ENCODE measurements around the gene DOCK3.
"Not testable (repeated sequence)": the region's sequence is repeated elsewhere in the genome, so short reads cannot be mapped to it uniquely, and the experiment has no call there.

Gene DOCK3

DNA sequence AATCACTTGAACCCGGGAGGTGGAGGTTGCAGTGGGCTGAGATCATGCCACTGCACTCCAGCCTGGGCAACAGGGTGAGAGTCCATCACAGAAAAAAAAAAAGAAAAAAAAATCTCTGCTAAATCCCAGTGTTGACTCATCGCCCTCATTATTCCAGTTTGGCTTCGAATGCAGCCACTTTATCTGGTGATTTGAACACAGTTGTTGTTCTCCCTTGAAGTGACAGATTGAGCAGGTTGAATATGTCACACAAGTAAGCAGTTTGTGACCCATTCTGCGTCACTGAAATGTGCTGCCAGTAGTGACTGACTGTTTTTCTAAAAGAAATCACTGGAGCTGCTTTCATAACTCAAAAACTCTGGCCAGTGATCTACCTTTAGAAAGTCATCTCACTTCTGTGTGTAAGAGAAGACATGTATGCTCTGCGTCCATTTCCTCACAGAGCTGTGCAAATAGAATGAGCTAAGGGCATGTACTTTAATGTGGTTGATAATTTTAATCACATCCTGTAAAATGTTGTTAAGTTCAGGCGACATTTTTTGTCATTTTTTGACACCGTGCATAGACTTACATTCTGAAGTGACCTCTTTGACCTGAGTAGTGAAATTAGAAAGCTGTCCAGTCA, 12.5 kb downstream of the DOCK3 start:
- DNase-seq: no peak

DNA sequence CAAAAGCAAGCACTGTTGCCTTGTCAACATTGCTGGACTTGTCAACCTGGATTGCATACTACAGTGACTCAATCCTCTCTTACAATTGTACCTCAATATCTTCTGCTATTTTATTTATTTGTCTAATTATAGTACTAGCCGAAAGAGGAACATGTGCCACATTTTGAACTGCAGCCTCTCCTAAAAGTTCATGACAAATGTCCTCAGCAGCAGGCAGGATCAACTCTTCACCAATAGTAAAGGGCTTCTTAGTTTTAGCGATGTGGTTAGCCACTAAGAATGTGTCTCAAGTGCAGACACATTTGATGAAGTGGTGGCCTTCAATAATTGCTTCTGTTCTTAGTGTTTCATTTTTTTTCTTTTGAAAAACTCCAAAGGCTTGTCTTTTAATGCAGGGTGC, 13.2 kb downstream of the DOCK3 start:
- DNase-seq: no peak

DNA sequence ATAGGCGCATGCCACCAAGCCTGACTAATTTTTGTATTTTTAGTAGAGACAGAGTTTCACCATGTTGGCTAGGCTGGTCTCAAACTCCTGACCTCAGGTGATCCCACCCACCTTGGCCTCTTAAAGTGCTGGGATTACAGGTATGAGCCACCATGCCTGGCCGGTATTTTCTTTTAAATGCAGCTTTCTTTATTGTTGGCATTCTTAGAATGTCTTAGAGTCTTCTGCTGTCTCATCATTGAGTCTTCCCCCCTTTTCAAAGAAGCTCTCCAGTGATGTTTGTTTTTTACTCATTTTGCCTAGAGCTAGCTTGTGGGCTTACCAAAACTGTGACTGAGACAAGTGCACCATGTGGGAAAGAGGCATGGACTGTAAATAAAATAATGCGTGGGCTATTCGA, 13.9 kb downstream of the DOCK3 start:
- not testable (repeated sequence) for DNase-seq

DNA sequence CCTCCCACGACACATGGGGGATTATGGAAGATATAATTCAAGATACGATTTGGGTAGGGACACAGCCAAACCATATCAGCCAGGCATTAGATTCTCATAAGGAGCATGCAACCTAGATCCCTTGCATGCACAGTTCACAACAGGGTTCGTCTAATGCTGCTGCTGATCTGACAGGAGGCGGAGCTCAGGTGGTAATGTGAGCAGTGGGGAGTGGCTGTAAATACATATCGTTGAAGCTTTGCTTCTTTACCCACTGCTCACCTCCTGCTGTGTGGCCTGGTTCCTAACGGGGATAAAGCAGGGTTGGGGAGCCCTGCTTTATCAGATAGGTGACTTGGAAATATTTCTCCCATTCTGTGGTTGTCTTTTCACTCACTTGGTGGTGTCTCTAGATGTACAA, 14.8 kb downstream of the DOCK3 start:
- DNase-seq: no peak

DNA sequence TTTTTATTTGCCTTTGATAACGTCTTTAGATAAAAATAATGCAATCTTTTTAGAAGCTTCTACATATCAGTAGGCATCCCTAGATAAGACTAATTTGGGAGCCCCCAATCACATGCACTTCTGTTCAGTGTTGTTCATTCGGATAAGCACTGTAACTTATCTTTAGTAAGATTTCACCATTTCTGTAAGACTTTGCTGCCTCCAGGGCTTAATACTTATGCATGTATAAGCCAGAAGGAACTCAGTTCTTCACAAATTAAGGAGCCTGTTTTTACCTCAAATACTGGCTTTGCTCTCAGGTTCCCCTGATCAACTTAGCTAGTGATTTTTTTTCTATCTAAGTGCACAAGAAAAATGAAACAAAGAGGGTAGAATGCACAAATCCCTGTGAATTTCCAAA, 20.3 kb downstream of the DOCK3 start:
- no peak for DNase-seq

DNA sequence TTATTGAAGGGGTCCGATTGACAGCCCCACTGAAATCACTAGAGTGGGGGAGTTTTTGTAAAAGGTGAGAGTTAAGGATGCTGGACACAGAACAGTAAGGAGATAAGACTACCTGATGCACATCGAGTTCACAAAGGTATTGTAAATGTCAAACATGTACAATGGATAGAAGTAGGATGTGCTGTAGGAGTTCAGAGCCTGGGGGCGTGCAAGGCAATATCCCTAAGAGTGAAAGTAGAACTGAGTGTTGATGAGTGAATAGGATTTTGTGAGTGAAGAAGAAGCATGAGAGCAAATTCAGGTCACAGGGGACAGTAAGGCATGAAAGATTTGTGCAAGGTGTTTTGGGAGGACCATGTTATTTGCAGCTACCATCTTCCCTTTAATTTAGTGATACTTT, 21.5 kb downstream of the DOCK3 start:
- DNase-seq: no peak

DNA sequence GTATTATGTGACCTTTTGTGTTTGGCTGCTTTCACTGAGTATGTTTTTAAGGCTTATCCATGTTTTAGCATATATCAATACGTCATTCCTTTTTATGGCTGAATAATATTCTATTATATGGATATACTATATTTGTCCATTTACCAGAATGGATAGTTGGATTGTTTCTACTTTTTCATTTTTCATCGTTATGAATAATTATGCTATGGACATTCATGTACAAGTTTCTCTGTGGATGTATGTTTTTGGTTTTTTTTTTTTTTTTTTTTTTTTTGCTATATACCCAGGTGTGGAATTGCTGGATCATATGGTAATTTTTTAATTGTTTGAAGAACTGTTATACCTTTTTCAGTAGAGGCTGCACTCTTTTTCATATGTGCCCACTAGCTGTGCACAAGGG, 23.5 kb downstream of the DOCK3 start:
- no peak for DNase-seq

DNA sequence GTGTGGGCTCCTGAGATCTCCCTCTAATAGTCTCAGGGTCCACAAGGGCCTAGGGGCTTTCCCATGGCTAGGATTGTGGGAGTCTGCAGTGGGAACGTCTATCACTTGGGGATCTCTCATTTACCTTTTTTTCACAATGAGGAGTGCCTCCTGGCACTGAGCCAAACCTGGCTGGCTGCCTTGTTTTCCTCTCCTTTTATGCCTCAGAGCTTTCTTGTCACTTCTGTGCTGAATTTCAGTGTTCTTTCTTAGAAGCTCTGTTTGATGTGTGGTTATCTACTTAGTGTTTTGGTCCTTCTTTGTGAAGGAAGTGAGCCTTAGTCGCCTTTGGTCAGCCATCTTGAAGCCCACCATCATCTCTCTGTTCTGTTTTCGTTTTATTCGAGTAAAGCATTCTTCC, 33.9 kb downstream of the DOCK3 start:
- DNase-seq: no peak

DNA sequence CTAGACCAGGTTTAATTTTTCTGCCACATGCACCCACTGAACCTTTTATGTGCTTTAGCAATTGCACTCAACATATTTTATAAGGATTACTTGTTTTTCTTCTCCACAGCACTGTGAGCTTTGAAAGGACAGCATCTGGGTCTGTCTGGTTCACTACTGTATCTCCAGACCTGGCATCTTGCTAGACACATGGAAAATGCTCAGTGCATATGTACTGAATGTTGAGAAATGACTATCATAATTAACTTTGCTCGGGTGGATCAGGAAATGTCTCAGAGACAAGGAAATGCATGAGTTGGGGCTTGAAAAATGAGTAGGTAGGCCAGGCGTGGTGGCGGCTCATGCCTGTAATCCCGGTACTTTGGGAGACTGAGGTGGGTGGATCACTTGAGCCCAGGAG, 40.2 kb downstream of the DOCK3 start:
- no peak for DNase-seq

DNA sequence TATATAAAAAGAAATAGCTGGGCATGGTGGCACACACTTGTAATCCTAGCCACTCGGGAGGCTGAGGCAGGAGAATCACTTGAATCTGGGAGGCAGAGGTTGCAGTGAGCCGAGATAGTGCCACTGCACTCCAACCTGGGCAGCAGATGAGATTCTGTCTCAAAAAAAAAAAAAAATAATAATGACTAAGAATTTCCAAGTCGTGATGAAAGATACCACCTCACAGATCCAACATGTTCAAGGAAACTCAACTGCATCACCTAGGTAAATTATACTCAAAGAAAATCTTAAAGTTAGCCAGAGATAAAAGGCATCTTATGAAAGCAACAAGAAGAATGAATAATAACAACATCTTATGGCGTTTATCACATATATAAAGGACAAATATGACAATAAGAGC, 50.1 kb downstream of the DOCK3 start:
- DNase-seq: no peak

DNA sequence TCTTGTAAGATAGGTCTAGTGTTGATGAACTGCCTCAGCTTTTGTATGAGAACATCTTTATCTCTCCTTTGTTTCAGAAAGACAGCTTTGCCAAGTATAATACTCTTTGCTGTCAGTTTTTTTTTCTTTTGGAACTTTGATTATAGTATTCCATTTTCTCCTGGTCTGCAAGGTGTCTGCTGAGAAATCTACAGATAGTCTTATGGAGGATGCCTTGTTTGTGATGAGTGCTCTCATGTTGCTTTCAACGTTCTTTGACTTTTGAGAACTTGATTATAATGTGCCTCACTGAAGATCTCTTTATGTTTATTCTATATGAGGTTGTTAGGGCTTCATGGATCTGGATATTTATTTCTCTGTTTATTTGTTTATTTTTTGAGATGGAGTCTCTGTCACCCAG, 60.3 kb downstream of the DOCK3 start:
- DNase-seq: no peak

DNA sequence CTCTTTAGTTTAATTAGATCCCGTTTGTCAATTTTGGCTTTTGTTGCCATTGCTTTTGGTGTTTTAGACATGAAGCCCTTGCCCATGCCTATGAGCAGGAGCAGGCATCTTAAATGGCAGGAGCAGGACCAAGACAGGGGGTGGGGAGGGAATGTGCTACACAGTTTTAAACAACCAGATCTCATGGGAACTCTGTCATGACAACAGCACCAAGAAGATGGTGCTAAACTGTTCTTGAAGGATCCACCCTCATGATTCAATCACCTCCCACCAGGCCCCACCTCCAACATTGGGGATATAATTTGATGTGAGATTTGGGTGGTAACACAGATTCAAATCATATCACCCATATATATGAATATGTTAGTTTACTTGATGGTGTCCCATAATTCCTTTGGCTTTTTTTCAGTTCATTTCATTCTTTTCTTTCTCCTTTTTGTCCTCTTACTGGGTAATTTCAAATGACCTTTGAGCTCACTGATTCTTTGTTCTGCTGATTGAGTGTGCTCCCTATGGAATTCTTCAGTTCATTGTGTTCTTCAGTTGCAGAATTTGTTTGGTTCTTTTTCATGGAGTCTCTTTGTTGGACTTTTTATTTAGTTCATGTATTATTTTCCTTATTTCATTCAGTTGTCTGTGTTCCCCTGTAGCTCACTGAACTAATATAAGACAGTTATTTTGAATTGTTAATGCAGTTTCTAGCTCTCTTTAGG, 62.6 kb downstream of the DOCK3 start:
- DNase-seq: no peak

DNA sequence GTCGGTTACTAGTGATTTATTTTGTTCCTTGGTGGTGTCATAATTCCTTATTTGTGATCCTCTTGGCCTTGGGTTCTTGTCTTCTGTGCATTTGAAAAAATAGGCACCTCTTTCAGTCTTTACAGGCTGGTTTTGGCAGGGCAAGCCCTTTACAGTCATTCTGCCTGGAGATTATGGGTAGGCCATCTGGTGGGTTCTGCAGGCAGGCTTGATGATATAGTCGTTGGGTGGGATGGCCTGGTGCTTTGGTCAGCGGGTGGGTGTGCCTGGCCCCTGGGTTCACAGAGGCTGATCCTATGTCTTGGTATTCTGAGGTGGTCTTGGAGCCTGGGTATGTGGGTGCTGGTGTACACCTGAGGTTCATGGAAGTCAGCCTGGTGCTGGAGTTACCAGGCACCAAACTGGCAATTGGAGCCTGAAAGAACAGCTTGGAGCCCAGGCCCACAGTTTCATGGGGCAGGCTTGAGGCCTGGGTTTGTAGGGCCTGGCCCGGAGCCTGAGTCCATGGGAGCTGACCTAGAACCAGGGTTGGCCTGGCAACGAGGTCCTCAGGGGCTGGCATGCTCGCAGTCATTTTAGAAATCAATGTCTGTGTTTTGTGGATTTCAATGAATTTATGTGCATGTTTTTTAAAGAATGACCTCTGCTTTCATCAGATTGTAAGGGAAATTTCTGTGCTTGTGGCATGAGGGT, 63.3 kb downstream of the DOCK3 start:
- DNase-seq: no peak

DNA sequence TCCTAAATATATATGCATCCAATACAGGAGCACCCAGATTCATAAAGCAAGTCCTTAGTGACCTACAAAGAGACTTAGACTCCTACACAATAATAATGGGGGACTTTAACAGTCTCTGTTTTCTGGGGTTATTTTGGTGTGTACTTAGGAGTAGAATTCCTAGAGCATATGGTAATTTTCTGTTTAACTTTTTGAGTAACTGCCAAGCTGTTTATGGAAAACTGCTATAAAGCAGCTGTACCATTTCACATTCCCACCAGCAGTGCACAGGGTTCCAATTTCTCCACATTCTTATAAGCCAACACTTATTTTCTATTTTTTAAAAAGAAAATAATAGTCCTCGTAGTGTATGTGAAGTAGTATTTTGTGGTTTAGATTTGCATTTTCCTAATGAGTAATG, 68.9 kb downstream of the DOCK3 start:
- DNase-seq: no peak

DNA sequence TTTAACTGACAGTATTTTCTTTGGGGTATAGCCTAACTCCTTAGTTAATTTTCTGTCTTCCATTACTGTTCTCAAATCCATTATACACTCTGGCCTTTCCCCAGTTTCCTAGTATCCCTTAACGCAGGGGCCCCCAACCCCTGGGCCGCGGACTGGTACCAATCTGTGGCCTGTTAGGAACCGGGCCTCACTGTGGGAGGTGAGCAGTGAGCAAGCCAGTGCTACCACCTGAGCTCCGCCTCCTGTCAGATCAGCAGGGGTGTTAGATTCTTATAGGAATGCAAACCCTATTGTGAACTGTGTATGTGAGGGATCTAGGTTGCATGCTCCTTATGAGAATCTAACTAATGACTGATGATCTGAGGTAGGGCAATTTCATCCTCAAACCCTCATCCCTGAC, 75.1 kb downstream of the DOCK3 start:
- DNase-seq: no peak

DNA sequence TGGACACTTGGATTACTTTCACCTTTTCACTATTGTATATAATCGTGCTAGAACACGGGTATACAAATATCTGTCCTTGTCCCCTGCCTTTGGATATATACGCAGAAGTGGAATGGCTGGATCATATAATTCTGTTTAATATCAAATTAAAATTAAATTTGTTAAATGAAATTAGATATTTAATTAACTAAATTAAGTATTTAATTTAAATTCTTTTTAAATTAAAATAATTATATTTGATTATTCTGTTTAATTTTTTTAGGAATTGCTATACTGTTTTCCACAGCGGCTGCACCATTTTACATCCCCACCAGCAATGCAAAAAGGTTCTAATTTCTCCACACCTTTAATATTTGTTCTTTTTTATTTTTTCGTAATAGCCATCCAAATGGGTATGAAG, 84.3 kb downstream of the DOCK3 start:
- no peak for DNase-seq

DNA sequence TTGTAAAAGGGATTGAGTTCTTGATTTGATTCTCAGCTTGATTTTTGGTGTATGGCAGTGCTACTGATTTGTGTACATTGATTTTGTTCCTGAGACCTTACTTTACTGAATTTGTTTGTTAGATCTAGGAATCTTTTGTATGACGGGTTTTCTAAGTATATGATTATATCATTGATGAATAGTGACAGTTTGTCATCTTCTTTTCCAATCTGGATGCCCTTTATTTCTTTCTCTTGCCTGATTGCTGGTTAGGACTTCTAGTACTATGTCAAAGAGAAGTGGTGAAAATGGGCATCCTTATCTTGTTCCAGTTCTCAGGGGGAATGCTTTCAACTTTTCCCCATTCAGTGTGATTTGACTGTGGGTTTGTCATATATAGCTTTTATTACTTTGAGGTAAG, 103.0 kb downstream of the DOCK3 start:
- DNase-seq: no peak

DNA sequence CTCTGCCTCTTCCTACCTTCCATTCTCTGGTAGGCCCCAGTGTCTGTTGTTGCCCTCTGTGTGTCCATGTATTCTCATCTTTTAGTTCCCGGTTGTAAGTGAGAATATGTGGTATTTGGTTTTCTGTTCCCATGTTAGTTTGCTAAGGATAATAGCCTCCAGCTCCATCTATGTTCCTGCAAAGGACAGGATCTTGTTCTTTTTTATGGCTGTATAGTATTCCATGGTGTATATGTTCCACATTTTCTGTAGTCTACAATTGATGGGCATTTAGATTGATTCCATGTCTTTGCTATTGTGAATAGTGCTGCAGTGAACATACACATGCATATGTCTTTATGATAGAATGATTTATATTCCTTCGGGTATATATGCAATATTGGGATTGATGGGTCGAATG, 107.0 kb downstream of the DOCK3 start:
- not testable (repeated sequence) for DNase-seq

DNA sequence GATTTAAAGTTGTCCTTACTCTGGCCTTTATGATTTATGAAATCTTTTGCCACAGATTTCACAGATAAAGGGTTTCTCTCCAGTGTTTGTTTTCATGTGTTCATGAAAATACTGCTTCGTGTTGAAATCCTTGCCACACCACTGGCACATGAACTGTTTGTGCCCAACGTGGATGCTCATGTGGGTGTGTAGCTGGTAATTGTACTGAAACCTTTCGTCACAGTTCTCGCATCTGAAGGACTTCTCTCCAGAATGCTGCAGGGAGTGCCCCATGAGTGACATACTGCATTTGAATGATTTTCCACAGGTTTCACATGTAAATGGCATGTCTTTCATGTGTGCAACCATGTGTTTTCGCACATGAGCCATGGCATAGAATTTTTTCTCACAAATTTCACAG, 111.9 kb downstream of the DOCK3 start:
- DNase-seq: no peak

DNA sequence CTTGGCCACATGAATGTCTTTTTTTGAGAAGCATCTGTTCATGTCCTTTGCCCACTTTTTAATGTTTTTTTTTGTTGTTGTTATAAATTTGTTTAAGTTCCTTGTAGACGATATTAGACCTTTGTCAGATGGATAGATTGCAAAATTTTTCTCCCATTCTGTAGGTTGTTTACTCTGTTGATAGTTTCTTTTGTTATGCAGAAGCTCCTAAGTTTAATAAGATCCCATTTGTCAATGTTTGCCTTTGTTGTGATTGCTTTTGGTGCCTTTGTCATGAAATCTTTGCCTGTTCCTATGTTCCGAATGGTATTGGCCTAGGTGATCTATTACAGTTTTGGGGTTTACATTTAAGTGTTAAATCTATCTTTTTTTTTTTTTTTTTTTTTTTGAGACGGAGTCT, 116.2 kb downstream of the DOCK3 start:
- not testable (repeated sequence) for DNase-seq

DNA sequence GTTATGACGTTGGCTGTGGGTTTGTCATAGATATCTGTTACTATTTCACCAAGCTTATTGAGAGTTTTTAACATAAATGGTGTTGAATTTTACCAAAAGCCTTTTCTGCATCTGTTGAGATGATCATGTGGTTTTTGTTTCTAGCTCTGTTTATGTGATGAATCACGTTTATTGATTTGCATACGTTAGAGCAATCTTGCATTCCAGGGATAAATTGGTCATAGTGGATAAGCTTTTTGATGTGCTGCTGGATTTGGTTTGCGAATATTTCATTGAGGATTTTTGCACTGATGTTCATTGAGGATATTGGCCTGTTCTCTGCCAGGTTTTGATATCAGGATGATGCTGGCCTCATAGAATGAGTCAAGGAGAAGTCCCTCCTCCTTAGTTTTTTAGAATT, 117.8 kb downstream of the DOCK3 start:
- DNase-seq: no peak

DNA sequence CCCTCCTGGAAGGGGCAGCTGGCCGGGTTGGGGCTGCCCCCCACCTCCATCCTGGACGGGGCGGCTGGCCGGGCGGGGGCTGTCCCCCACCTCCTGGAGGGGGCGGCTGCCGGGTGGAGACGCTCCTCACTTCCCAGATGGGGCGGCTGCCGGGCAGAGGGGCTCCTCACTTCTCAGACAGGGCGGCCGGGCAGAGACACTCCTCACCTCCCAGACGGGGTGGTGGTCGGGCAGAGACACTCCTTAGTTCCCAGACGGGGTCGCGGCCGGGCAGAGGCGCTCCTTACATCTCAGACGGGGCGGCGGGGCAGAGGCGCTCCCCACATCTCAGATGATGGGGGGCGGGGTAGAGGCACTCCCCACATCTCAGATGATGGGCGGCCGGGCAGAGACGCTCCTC, 129.1 kb downstream of the DOCK3 start:
- DNase-seq: not testable (repeated sequence)

DNA sequence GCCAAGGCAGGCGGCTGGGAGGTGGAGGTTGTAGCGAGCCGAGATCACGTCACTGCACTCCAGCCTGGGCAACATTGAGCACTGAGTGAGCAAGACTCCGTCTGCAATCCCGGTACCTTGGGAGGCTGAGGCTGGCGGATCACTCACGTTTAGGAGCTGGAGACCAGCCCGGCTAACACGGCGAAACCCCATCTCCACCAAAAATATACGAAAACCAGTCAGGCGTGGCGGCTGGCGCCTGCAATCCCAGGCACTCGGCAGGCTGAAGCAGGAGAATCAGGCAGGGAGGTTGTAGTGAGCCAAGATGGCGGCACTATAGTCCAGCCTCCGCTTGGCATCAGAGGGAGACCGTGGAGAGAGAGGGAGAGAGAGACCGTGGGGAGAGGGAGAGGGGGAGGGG, 129.6 kb downstream of the DOCK3 start:
- not testable (repeated sequence) for DNase-seq

DNA sequence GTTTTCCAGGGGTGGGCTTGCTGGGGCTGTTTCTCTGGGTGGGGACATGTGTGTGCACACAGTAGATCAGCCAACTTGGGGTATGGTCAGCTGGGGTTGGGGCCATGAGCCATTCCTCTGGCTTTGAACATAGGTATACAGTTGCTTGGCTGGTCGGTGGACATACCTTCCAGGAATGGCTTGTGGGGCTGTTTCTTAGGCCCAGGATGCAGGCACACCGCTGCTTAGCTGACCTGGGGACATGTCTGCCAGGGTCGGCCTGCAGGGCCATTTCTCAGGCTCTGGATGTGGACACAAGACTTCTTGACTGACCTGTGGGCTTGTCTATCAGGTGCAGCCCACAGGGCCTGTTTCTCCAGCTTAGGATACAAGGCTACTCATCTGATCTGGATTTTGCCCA, 130.6 kb downstream of the DOCK3 start:
- no peak for DNase-seq

DNA sequence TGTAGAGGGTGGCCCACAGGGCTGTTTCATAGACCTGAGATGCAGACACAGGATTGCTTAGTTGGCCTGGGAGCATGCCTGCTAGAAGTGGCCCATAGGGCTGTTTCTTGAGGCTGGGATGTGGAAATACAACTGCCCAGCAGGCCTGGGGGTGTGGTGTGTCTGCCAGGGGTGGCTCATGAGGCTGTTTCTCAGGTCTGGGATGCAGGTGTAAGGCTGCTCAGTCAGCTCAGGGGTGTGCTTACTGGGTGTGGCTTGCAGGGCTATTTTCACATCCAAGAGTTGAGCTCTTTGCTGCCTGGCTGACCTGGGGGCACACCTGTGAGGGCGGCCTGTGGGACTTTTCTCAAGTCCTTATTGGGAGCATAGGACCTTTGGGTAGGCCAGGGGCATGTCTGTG, 131.3 kb downstream of the DOCK3 start:
- no peak for DNase-seq
